ENCODE data around the gene FHAD1. TPM values are rescaled to one million over a fixed set of nuclear protein-coding genes. Genes with fewer than 3 reads are reported as not detected.

The FHAD1 gene
- total RNA-seq, 2 experiments from 2014 or later: not detected

- ChIA-PET CTCF (interaction anchor here (1.2 to 1.3 kb wide), 2 partner anchors 8 to 94 kb away, joined by 3 read pairs; no protein-coding TSS in a partner anchor), POLR2A (no interaction called here)
- H3K4me1 Mint-ChIP-seq: peaks cover 3% of the 10 kb centered on the region
- no peak for DNase-seq
- H3K27me3 Mint-ChIP-seq: peaks cover under 1% of the 10 kb centered on the region
- no peaks in the 10 kb centered on the region for H3K36me3 Mint-ChIP-seq (ENCODE audit: low read depth)
- no peaks in the 10 kb centered on the region for H3K9me3 Mint-ChIP-seq
- no peak overlapping the region for H3K4me3 Mint-ChIP-seq
- H3K27ac Mint-ChIP-seq: no peak overlapping the region
Measured at GRCh38 chr1:15442119-15442518, 195.1 kb downstream of the FHAD1 start.

GRCh38 chr1:15442759-15443158 lies 195.7 kb downstream of the FHAD1 start:
- Mint-ChIP-seq H3K27me3 (peaks cover 3% of the 10 kb centered on the region), H3K4me3 (no peak overlapping the region), H3K9me3 (no peaks in the 10 kb centered on the region), H3K27ac (no peak overlapping the region), H3K36me3 (ENCODE audit: low read depth) (no peaks in the 10 kb centered on the region), H3K4me1 (peaks cover 3% of the 10 kb centered on the region)
- ChIA-PET CTCF (interaction anchor here (0.7 to 0.8 kb wide), 2 partner anchors 9 to 40 kb away, joined by 3 to 4 read pairs; no protein-coding TSS in a partner anchor), POLR2A (no interaction called here)
- DNase-seq: no peak

- no peak for DNase-seq
- H3K36me3 Mint-ChIP-seq (ENCODE audit: low read depth): no peaks in the 10 kb centered on the region
- peaks cover 3% of the 10 kb centered on the region for H3K27me3 Mint-ChIP-seq
- H3K27ac Mint-ChIP-seq: no peak overlapping the region
- CTCF ChIA-PET: interaction anchor here (0.6 to 1.2 kb wide), 4 partner anchors 9 to 145 kb away, joined by 3 to 4 read pairs (median 3); no protein-coding TSS in a partner anchor
- H3K9me3 Mint-ChIP-seq: no peaks in the 10 kb centered on the region
- H3K4me3 Mint-ChIP-seq: no peak overlapping the region
- H3K4me1 Mint-ChIP-seq: peaks cover 3% of the 10 kb centered on the region
- POLR2A ChIA-PET: no interaction called here
Measured at GRCh38 chr1:15443281-15443680, 196.3 kb downstream of the FHAD1 start.

- ChIA-PET CTCF (interaction anchor here (1.2 kb wide), 1 partner anchor 146 kb away, joined by 3 read pairs; no protein-coding TSS in a partner anchor), POLR2A (no interaction called here)
- Mint-ChIP-seq H3K4me3 (no peak overlapping the region), H3K4me1 (peaks cover 3% of the 10 kb centered on the region), H3K36me3 (ENCODE audit: low read depth) (no peaks in the 10 kb centered on the region), H3K27ac (no peak overlapping the region), H3K9me3 (no peaks in the 10 kb centered on the region), H3K27me3 (peaks cover 3% of the 10 kb centered on the region)
- DNase-seq: no peak
Measured at GRCh38 chr1:15444468-15445389, 197.7 kb downstream of the FHAD1 start.

- ChIA-PET CTCF (no interaction called here), POLR2A (no interaction called here)
- no peaks in the 10 kb centered on the region for H3K36me3 Mint-ChIP-seq (ENCODE audit: low read depth)
Measured at GRCh38 chr1:15445390-15446122, 198.5 kb downstream of the FHAD1 start.

GRCh38 chr1:15446212-15446611 lies 199.2 kb downstream of the FHAD1 start:
- CTCF ChIA-PET: no interaction called here
- no peaks in the 10 kb centered on the region for H3K36me3 Mint-ChIP-seq (ENCODE audit: low read depth)

More at GRCh38 chr1:15445390-15446122, 198.5 kb downstream of the FHAD1 start:
- Mint-ChIP-seq H3K27me3 (peaks cover 3% of the 10 kb centered on the region), H3K4me1 (peaks cover 3% of the 10 kb centered on the region), H3K27ac (no peak overlapping the region), H3K9me3 (no peaks in the 10 kb centered on the region), H3K4me3 (no peak overlapping the region)
- DNase-seq: no peak

More at GRCh38 chr1:15446212-15446611, 199.2 kb downstream of the FHAD1 start:
- Mint-ChIP-seq H3K4me1 (peaks cover 3% of the 10 kb centered on the region), H3K4me3 (no peak overlapping the region), H3K27ac (no peak overlapping the region), H3K27me3 (peaks cover 3% of the 10 kb centered on the region), H3K9me3 (no peaks in the 10 kb centered on the region)
- DNase-seq: no peak
- POLR2A ChIA-PET: no interaction called here

Other genes starting within 250 kb of the FHAD1 start
- not detected for gene TMEM51, start 93.5 kb upstream of the FHAD1 start, total RNA-seq
- gene EFHD2, start 162.7 kb downstream of the FHAD1 start, total RNA-seq: 10 to 100 TPM; 67.6 to 69.5 TPM
- under 1 TPM; 0.08 to 0.30 TPM for gene CTRC, start 191.2 kb downstream of the FHAD1 start, total RNA-seq
- gene CELA2A, start 209.5 kb downstream of the FHAD1 start, total RNA-seq: not detected
- not detected for gene CELA2B, start 228.9 kb downstream of the FHAD1 start, total RNA-seq

All from activated CD4-positive, alpha-beta T cell treated with anti-CD3 and anti-CD28 coated beads, Interleukin-2, amount 10 ng/mL, durations not matched to agents 7 days and 5 days (primary cell).